AG09319 (cell line): Measurements from ENCODE around the gene TRPM4.

ENCODE experiments used
- DNase-seq: peaks from one replicate; pipeline ENCODE4 v3.0.0-alpha.2; 2010; ENCODE audit warnings: low read depth; ENCODE audit errors: extremely low read depth
- CTCF ChIP-seq: IDR thresholded peaks from 2 replicates; pipeline ENCODE4 v1.5.1; 2011; ENCODE audit warnings: low read depth, mild to moderate bottlenecking, inconsistent platforms, low read length, moderate library complexity

The TRPM4 gene

GRCh38 chr19:49229416-49229815 is 71.8 kb downstream of the TRPM4 start:
- DNase-seq, result no peak
- no peak for TF ChIP-seq CTCF

GRCh38 chr19:49231389-49231788 is 73.8 kb downstream of the TRPM4 start:
- no peak for TF ChIP-seq CTCF
- DNase-seq, result no peak

GRCh38 chr19:49231804-49232203 is 74.2 kb downstream of the TRPM4 start:
- DNase-seq, result no peak
- no peak for TF ChIP-seq CTCF

GRCh38 chr19:49233163-49233562 is 75.6 kb downstream of the TRPM4 start:
- DNase-seq, result no peak
- TF ChIP-seq CTCF, result no peak

GRCh38 chr19:49241769-49242168 is 84.2 kb downstream of the TRPM4 start:
- no peak for DNase-seq
- TF ChIP-seq CTCF, result no peak

GRCh38 chr19:49243129-49243528 is 85.5 kb downstream of the TRPM4 start:
- DNase-seq, result no peak
- no peak for TF ChIP-seq CTCF

GRCh38 chr19:49243726-49244125 is 86.1 kb downstream of the TRPM4 start:
- no peak for DNase-seq
- no peak for TF ChIP-seq CTCF
